HepG2 (cell line): ENCODE data around the gene MPIG6B. TPM values are rescaled to one million over a fixed set of nuclear protein-coding genes. Genes with fewer than 3 reads are reported as not detected.

Experiments used
- ATAC-seq: fragments of 200-7000 bp; cut with Tn5 transposase; 3 replicates; pipeline ENCODE4 v1.9.1; 2020; ENCODE audit warnings: mild to moderate bottlenecking, moderate library complexity
- BruUV-seq: library from RNA; stranded (reverse); fragments of 400-500 nt; replicated peaks from 2 replicates; lab custom pipeline; 2021; lab: Mats Ljungman, UMichigan
- CTCF ChIA-PET: fragments of 300-600 bp; formaldehyde crosslinking; extraction: SDS; loops from one replicate; lab custom pipeline; 2021; ENCODE audit warnings: low total read pairs, inconsistent platforms, low intra/inter-chr PET ratio; lab: Yijun Ruan, JAX
- POLR2A ChIA-PET: fragments of 350-600 bp; sonication (Branson Sonifier 250); formaldehyde crosslinking; loops from one replicate; lab custom pipeline; 2020; ENCODE audit warnings: antibody characterized with exemption, inconsistent platforms; lab: Yijun Ruan, JAX
- DNase-seq: peaks from one replicate; pipeline ENCODE4 v3.0.0-alpha.2; 2015; ENCODE audit warnings: low spot score
- FAIRE-seq: peaks from 3 replicates; lab custom pipeline; 2011; peaks lifted over from hg19 to GRCh38; lab: Jason Lieb, UNC
- H2AFZ ChIP-seq: one replicate; pipeline ENCODE4 v1.6.1; 2011; ENCODE audit warnings: low read length, inconsistent platforms
- H3K27ac ChIP-seq: fragments of 300-600 bp; 3 replicates; pipeline ENCODE4 v1.8.0; 2011; ENCODE audit warnings: mixed run types, mild to moderate bottlenecking, mixed read lengths, low read length, inconsistent platforms; ENCODE audit not compliant: insufficient read depth; ENCODE audit errors: extremely low read length
- H3K27me3 ChIP-seq, 2 experiments: fragments of 200-600 bp in 1 of 2; 2 replicates in 1 of 2; 3 replicates in 1 of 2; pipeline versions ENCODE4 v1.6.0 to v1.8.0; 2011; ENCODE audit warnings: low read length in 2 of 2, mild to moderate bottlenecking in 2 of 2, moderate library complexity in 2 of 2, inconsistent platforms in 1 of 2; ENCODE audit not compliant: insufficient read depth in 2 of 2, control insufficient read depth in 1 of 2
- H3K36me3 ChIP-seq, 2 experiments: fragments of 200-600 bp in 1 of 2; replicated peaks in 1 of 2; 2 replicates in 1 of 2; 3 replicates in 1 of 2; pipeline versions ENCODE4 v1.5.1 to v1.8.0; 2011; ENCODE audit warnings: low read length in 2 of 2, inconsistent platforms in 1 of 2; ENCODE audit not compliant: insufficient read depth in 2 of 2, control insufficient read depth in 1 of 2
- H3K4me1 ChIP-seq: 2 replicates; pipeline ENCODE4 v1.5.1; 2012; ENCODE audit warnings: low read length, inconsistent platforms; ENCODE audit not compliant: insufficient read depth
- H3K4me2 ChIP-seq: 2 replicates; pipeline ENCODE4 v1.6.0; 2011; ENCODE audit warnings: low read depth, low read length, inconsistent platforms
- H3K4me3 ChIP-seq, 3 experiments: fragments of 200-600 bp in 1 of 3; sonication (generic), shearing (Covaris generic) in 1 of 3; replicated peaks in 1 of 3; 2 replicates each; pipeline ENCODE4 v1.5.1; 2011 to 2016; ENCODE audit warnings: low read length in 3 of 3, inconsistent platforms in 2 of 3, low read depth in 2 of 3, mild to moderate bottlenecking in 2 of 3, control low read depth in 1 of 3, mixed read lengths in 1 of 3; ENCODE audit not compliant: insufficient read depth in 1 of 3
- H3K79me2 ChIP-seq: one replicate; pipeline ENCODE4 v1.6.1; 2011; ENCODE audit warnings: low read length, inconsistent platforms; ENCODE audit not compliant: insufficient read depth
- H3K9ac ChIP-seq: 2 replicates; pipeline ENCODE4 v1.6.0; 2011; ENCODE audit warnings: mild to moderate bottlenecking, low read depth, low read length, inconsistent platforms; ENCODE audit not compliant: insufficient read depth
- H3K9me3 ChIP-seq: 2 replicates; pipeline ENCODE4 v1.5.1; 2012; ENCODE audit warnings: mild to moderate bottlenecking, low read length
- H4K20me1 ChIP-seq: 2 replicates; pipeline ENCODE4 v1.6.0; 2011; ENCODE audit warnings: inconsistent platforms, mild to moderate bottlenecking, low read length, moderate library complexity; ENCODE audit not compliant: insufficient read depth
- ARID5B ChIP-seq: IDR thresholded peaks from 2 replicates; pipeline ENCODE4 v1.4.0; 2020; ENCODE audit warnings: mild to moderate bottlenecking, missing genetic modification reagents
- MEF2D ChIP-seq: sonication (generic); formaldehyde crosslinking; IDR thresholded peaks from 2 replicates; pipeline ENCODE4 v1.5.1; 2020; ENCODE audit warnings: mild to moderate bottlenecking, missing genetic modification reagents
- SIN3B ChIP-seq: fragments of 150-350 bp; IDR thresholded peaks from 2 replicates; pipeline ENCODE4 v1.6.1; 2014; ENCODE audit warnings: low read length
- SP5 ChIP-seq: IDR thresholded peaks from 2 replicates; pipeline ENCODE4 v1.6.1; 2016; ENCODE audit warnings: low read depth, borderline replicate concordance
- ZFP91 ChIP-seq: sonication (generic); formaldehyde crosslinking; IDR thresholded peaks from 2 replicates; pipeline ENCODE4 v1.9.0; 2022; ENCODE audit warnings: missing genetic modification reagents, mild to moderate bottlenecking, borderline replicate concordance
- ZNF496 ChIP-seq: sonication (generic); formaldehyde crosslinking; IDR thresholded peaks from 2 replicates; pipeline ENCODE4 v1.8.1; 2023; ENCODE audit warnings: mild to moderate bottlenecking, moderate library complexity, missing genetic modification reagents; ENCODE audit not compliant: insufficient replicate concordance
- WGBS: methylation state at CpG from one replicate; pipeline ENCODE4 v1.1.6; 2017; ENCODE audit warnings: low lambda C conversion rate; 5-methylcytosine and 5-hydroxymethylcytosine counted together
- in situ Hi-C: cut with HindIII; loops from 2 replicates; pipeline ENCODE4 v1.10.0; 2017; ENCODE audit warnings: low pct_unique_long_range_greater_than_20kb; ENCODE audit not compliant: extremely low pct_ligation_motif_present
- intact Hi-C: fragments of 100-400 bp; cut with micrococcal nuclease; formaldehyde crosslinking; loops from one replicate; pipeline ENCODE4 v1.10.0; 2022; ENCODE audit not compliant: unreplicated experiment
- polyA plus RNA-seq, 8 experiments: library from polyadenylated mRNA; depleted of rRNA in 3 of 8; stranded (reverse) in 7 of 8; unstranded in 1 of 8; fragments of >200 nt; fragmentation: Illumina TruSeq in 4 of 8; extraction: Trizol in 4 of 8; gene quantifications; 2 replicates each; pipeline versions ENCODE4 v1.2.1 to v1.2.3, GENCODE V29; 2011 to 2016; ENCODE audit warnings: low read depth in 4 of 8, missing spikeins in 1 of 8, mixed read lengths in 1 of 8; ENCODE audit not compliant: insufficient read depth in 1 of 8
- total RNA-seq, 5 experiments: library from RNA; depleted of rRNA; stranded (reverse); fragments of >200 nt; fragmentation: Illumina TruSeq; extraction: Trizol; gene quantifications; 2 replicates each; pipeline ENCODE4 v1.2.3, GENCODE V29; 2016; ENCODE audit warnings: low read depth in 1 of 5
- TF ChIP-seq, protein P1 (sequence below): sonication (generic); formaldehyde crosslinking; IDR thresholded peaks from 2 replicates; pipeline ENCODE4 v1.4.0; 2020; ENCODE audit warnings: mild to moderate bottlenecking, missing genetic modification reagents
- TF ChIP-seq, protein P2 (sequence below): sonication (generic); formaldehyde crosslinking; conservative IDR thresholded peaks from 2 replicates; pipeline ENCODE4 v1.8.1; 2023; ENCODE audit warnings: missing genetic modification reagents

The MPIG6B gene
- total and polyA plus RNA-seq, 2 of the 13 experiments (the other 11 are each of a cell fraction or from before 2014, with no cell fraction given) = not detected

DNA sequence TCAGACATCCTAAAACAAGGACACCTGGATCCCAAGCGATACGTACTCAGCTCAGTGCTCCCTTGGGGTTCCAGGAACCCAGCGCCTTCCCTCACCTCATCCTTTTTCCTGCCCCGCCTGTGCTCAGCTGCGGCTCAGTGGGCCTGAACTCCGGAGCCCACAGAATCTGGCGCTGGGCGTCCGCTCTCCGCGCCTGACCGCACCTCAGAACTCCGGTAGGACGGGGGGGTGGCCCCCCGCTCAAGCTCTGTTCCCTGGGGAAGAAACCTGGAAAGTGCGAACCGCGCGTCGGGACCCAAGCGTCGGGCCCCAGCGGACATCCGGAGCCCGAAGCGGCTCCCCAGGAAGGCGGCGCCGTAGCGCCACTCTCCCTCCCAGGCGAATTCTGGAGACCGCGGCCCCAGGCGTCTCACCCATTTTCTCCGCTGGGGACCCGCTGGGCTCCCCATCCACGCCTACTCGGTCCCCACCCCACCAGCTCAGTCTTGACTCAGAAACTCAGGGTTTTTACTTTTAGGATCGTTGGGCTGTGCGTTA is 42.0 kb upstream of the MPIG6B start (continued):
- 0 out of 2 replicates have a peak, but pooled peaks have one; percentile 7 for TF ChIP-seq ZFP91

- Histone ChIP-seq H4K20me1 (no peaks in the 10 kb centered on the region), H2AFZ (no peak overlapping the region), H3K79me2 (no peaks in the 10 kb centered on the region), H3K4me2 (peak overlapping the region; percentile 82; the same call in 1 of the 2 replicates), H3K27ac (no peak overlapping the region), H3K27me3 (no peaks in the 10 kb centered on the region), H3K4me1 (peaks cover 26% of the 10 kb centered on the region), H3K4me3 (no peak overlapping the region), H3K9ac (no peak overlapping the region), H3K9me3 (no peaks in the 10 kb centered on the region), H3K36me3 (peaks cover 17% of the 10 kb centered on the region in 2 experiments; a peak in 4 of 5 replicates)
- ATAC-seq = peak; percentile 4; the same call in 2 of the 3 replicates
- POLR2A ChIA-PET = interaction anchor here (1.4 to 3.2 kb wide), 5 partner anchors 18 to 147 kb away, joined by 3 to 14 read pairs (median 6); partner anchors contain the start of genes BAG6, CSNK2B and GPANK1
- 92% methylated on average over 12 of the region's 13 CpGs for WGBS
- intact Hi-C loops (loop anchor here (5.0 kb wide), 1 partner anchor 34 kb away; the partner anchor contains the start of gene LY6G6D), in situ Hi-C loops (loop anchor here (5.0 kb wide), 1 partner anchor 84 kb away; no protein-coding TSS in a partner anchor)
- BruUV-seq = no TSS peak
- FAIRE-seq = no peak
- CTCF ChIA-PET = interaction anchor here (3.9 kb wide), 1 partner anchor 86 kb away, joined by 30 read pairs; no protein-coding TSS in a partner anchor
- DNase-seq = no peak
- TF ChIP-seq, protein P1, sequence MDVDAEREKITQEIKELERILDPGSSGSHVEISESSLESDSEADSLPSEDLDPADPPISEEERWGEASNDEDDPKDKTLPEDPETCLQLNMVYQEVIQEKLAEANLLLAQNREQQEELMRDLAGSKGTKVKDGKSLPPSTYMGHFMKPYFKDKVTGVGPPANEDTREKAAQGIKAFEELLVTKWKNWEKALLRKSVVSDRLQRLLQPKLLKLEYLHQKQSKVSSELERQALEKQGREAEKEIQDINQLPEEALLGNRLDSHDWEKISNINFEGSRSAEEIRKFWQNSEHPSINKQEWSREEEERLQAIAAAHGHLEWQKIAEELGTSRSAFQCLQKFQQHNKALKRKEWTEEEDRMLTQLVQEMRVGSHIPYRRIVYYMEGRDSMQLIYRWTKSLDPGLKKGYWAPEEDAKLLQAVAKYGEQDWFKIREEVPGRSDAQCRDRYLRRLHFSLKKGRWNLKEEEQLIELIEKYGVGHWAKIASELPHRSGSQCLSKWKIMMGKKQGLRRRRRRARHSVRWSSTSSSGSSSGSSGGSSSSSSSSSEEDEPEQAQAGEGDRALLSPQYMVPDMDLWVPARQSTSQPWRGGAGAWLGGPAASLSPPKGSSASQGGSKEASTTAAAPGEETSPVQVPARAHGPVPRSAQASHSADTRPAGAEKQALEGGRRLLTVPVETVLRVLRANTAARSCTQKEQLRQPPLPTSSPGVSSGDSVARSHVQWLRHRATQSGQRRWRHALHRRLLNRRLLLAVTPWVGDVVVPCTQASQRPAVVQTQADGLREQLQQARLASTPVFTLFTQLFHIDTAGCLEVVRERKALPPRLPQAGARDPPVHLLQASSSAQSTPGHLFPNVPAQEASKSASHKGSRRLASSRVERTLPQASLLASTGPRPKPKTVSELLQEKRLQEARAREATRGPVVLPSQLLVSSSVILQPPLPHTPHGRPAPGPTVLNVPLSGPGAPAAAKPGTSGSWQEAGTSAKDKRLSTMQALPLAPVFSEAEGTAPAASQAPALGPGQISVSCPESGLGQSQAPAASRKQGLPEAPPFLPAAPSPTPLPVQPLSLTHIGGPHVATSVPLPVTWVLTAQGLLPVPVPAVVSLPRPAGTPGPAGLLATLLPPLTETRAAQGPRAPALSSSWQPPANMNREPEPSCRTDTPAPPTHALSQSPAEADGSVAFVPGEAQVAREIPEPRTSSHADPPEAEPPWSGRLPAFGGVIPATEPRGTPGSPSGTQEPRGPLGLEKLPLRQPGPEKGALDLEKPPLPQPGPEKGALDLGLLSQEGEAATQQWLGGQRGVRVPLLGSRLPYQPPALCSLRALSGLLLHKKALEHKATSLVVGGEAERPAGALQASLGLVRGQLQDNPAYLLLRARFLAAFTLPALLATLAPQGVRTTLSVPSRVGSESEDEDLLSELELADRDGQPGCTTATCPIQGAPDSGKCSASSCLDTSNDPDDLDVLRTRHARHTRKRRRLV (CRISPR knock-in tag) = no peak
- TF ChIP-seq ARID5B (CRISPR knock-in tag) (no peak), ZNF496 (CRISPR knock-in tag) (no peak), SIN3B (no peak), SP5 (CRISPR knock-in tag) (no peak), MEF2D (CRISPR knock-in tag) (no peak)
- TF ChIP-seq, protein P2, sequence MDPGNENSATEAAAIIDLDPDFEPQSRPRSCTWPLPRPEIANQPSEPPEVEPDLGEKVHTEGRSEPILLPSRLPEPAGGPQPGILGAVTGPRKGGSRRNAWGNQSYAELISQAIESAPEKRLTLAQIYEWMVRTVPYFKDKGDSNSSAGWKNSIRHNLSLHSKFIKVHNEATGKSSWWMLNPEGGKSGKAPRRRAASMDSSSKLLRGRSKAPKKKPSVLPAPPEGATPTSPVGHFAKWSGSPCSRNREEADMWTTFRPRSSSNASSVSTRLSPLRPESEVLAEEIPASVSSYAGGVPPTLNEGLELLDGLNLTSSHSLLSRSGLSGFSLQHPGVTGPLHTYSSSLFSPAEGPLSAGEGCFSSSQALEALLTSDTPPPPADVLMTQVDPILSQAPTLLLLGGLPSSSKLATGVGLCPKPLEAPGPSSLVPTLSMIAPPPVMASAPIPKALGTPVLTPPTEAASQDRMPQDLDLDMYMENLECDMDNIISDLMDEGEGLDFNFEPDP (CRISPR knock-in tag) = no peak
Observed at GRCh38 chr6:31683591-31683990, 39.6 kb upstream of the MPIG6B start.
